GM12864 (cell line): ENCODE results near the gene SLC25A34.
"Not testable (repeated sequence)": the region's sequence is repeated elsewhere in the genome, so short reads cannot be mapped to it uniquely, and the experiment has no call there.

ENCODE experiments used
- DNase-seq: peaks from one replicate; pipeline ENCODE4 v3.0.0-alpha.2; 2011; ENCODE audit warnings: low read depth
- H3K4me3 ChIP-seq: 2 replicates; pipeline ENCODE4 v1.5.1; 2011; ENCODE audit warnings: mild to moderate bottlenecking, low read depth, low read length, control low read depth
- TF ChIP-seq, protein P1 (sequence below): IDR thresholded peaks from 2 replicates; pipeline ENCODE4 v1.5.1; 2011; ENCODE audit warnings: low read depth, mild to moderate bottlenecking, moderate library complexity, low read length, control low read depth, inconsistent platforms; ENCODE audit errors: missing control alignments

Gene SLC25A34

GRCh38 chr1:15696956-15697521, 39.0 kb upstream of the SLC25A34 start:
- DNase-seq = peak; percentile 89
- TF ChIP-seq, protein P1, sequence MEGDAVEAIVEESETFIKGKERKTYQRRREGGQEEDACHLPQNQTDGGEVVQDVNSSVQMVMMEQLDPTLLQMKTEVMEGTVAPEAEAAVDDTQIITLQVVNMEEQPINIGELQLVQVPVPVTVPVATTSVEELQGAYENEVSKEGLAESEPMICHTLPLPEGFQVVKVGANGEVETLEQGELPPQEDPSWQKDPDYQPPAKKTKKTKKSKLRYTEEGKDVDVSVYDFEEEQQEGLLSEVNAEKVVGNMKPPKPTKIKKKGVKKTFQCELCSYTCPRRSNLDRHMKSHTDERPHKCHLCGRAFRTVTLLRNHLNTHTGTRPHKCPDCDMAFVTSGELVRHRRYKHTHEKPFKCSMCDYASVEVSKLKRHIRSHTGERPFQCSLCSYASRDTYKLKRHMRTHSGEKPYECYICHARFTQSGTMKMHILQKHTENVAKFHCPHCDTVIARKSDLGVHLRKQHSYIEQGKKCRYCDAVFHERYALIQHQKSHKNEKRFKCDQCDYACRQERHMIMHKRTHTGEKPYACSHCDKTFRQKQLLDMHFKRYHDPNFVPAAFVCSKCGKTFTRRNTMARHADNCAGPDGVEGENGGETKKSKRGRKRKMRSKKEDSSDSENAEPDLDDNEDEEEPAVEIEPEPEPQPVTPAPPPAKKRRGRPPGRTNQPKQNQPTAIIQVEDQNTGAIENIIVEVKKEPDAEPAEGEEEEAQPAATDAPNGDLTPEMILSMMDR = no peak
- peak overlapping the region; percentile 16 for H3K4me3 ChIP-seq

GRCh38 chr1:15698201-15698600, 37.9 kb upstream of the SLC25A34 start:
- H3K4me3 ChIP-seq = no peak overlapping the region; the same call in 1 of the 2 replicates
- DNase-seq = no peak
- TF ChIP-seq, protein P1 = no peak

DNA sequence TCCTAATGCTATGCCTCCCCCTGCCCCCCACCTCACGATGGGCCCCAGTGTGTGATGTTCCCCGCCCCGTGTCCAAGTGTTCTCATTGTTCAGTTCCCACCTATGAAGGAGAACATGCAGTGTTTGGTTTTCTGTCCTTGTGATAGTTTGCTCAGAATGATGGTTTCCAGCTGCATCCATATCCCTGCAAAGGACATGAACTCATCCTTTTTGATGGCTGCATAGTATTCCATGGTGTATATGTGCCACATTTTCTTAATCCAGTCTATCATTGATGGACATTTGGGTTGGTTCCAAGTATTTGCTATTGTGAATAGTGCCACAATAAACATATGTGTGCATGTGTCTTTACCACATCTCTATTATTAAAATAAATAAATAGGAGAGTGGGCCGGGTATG, 36.7 kb upstream of the SLC25A34 start:
- not testable (repeated sequence) for H3K4me3 ChIP-seq, DNase-seq

GRCh38 chr1:15700508-15700907, 35.5 kb upstream of the SLC25A34 start:
- no peak overlapping the region for H3K4me3 ChIP-seq
- no peak for DNase-seq
- TF ChIP-seq, protein P1 = no peak

GRCh38 chr1:15701784-15702183, 34.3 kb upstream of the SLC25A34 start:
- no peak overlapping the region for H3K4me3 ChIP-seq
- TF ChIP-seq, protein P1 = no peak
- DNase-seq = no peak

GRCh38 chr1:15702722-15703550, 33.1 kb upstream of the SLC25A34 start:
- TF ChIP-seq, protein P1 = no peak
- no peak overlapping the region for H3K4me3 ChIP-seq
- no peak for DNase-seq

GRCh38 chr1:15703562-15703961, 32.5 kb upstream of the SLC25A34 start:
- TF ChIP-seq, protein P1 = no peak
- no peak overlapping the region for H3K4me3 ChIP-seq
- no peak for DNase-seq
